Psoas muscle (tissue), 8 donors: Measurements from ENCODE around the gene ABCA3. TPM values are rescaled to one million over a fixed set of nuclear protein-coding genes. Genes with fewer than 3 reads are reported as not detected.

Experiments used
- ATAC-seq, 4 donors: fragments of 200-7000 bp; cut with Tn5 transposase; one replicate each; pipeline ENCODE4 v1.9.1; 2020; ENCODE audit warnings: moderate library complexity in 3 of 4, mild to moderate bottlenecking in 2 of 4
- DNase-seq, 2 donors: peaks; one replicate each; pipeline ENCODE4 v3.0.0-alpha.2; 2020
- H3K27ac ChIP-seq: fragments of 200-600 bp; one replicate; pipeline ENCODE4 v1.8.0; 2022
- H3K27me3 ChIP-seq, 3 donors: fragments of 200-600 bp in 1 of 3; one replicate each; pipeline versions ENCODE4 v1.6.1 to v1.8.0; 2013 to 2022; ENCODE audit warnings: low read length in 2 of 3, mild to moderate bottlenecking in 2 of 3, moderate library complexity in 1 of 3; ENCODE audit not compliant: insufficient read depth in 3 of 3
- H3K36me3 ChIP-seq, 2 donors: fragments of 200-600 bp in 1 of 2; one replicate each; pipeline versions ENCODE4 v1.6.1 to v1.8.0; 2013 to 2022; ENCODE audit warnings: low read depth in 1 of 2, mild to moderate bottlenecking in 1 of 2, moderate library complexity in 1 of 2; ENCODE audit not compliant: insufficient read depth in 1 of 2
- H3K4me1 ChIP-seq: fragments of 200-600 bp; one replicate; pipeline ENCODE4 v1.8.0; 2022
- H3K4me3 ChIP-seq: fragments of 200-600 bp; one replicate; pipeline ENCODE4 v1.8.0; 2022; ENCODE audit warnings: mild to moderate bottlenecking
- H3K9me3 ChIP-seq: fragments of 200-600 bp; one replicate; pipeline ENCODE4 v1.8.0; 2022
- WGBS, 3 donors: extraction: QIAGEN DNeasy Blood & Tissue Kit; methylation state at CpG; one replicate each; pipeline versions ENCODE4 v1.1.6 to v1.1.7; 2013; 5-methylcytosine and 5-hydroxymethylcytosine counted together
- intact Hi-C, 2 donors: fragments of 100-400 bp; cut with DNase I; formaldehyde crosslinking; loops; one replicate each; pipeline versions ENCODE4 v1.11.0 to v1.14.2; 2022
- polyA plus RNA-seq, 3 donors: library from polyadenylated mRNA; stranded (reverse); fragments of 200-250 nt; gene quantifications; one replicate each; pipeline ENCODE4 v1.2.3, GENCODE V29; 2013
- total RNA-seq, 4 donors: library from RNA; stranded (reverse); fragmentation: NEBNext Ultra II Directional in 2 of 4; extraction: Animal tissue kit (Norgen Biotek cat#: 25700) in 2 of 4; gene quantifications; one replicate each; pipeline versions ENCODE4 v1.2.1 to v1.2.4, GENCODE V29; 2021 to 2023
- TF ChIP-seq, protein P1 (sequence below): fragments of 200-600 bp; IDR thresholded peaks from one replicate; pipeline ENCODE4 v1.8.0; 2022; ENCODE audit warnings: antibody characterized with exemption
- donor health status: healthy with polysubstance abuse.
- donor health status: DM: no; HTN: no; CAD: no; lungs with moderate emphysema.
- donor health status: Bipolar disorder and iron deficiency.
- donor health status: healthy.
- donor health status: DM: yes; HTN: yes; CAD: no.
- donor health status: DM: no; HTN: no; CAD: no.
- donor health status: DM: no; HTN: no; CAD: no.
- donor health status: DM: yes; HTN: yes; CAD: no.

The ABCA3 gene
- total and polyA plus RNA-seq, 7 donors, result 2.2 to 9.4 (median 8.6) TPM

DNA sequence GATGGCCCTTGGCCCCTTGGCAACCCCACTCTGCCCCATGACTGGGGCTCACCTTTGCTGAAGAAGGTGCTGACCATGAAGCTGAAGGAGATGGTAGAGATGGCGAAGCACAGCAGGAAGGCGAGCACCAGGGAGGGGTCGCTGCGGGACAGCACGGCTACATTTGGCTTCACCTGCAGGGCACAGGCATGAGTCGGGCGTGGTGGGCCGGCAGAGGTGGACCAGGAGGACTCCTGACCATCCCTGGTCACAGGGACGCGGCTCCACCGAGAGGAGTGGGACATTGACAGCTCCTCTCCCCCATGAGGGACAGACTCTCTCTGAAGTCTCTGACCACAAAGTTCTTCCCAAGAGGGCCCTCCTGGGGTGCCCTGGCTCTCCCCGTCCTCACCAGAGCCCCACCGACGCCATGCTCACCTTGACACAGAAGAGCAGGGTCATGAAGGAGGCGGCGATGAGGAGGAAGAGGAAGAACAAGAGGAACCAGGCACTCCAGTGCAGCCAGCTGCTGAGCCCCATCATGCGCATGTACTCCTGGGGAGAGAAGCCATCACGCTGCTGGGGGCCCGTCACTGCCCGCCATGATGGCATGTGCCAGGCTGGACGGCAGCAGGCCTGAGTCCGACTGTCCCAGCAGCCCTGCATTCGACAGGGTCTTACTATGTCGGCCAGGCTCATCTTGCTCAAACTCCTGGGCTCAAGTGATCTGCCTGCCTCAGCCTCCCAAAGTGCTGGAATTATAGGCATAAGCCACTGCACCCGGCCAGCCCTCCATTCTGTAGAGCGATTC, 23.1 kb downstream of the ABCA3 start:
- H3K9me3 ChIP-seq, result no peaks in the 10 kb centered on the region
- H3K4me3 ChIP-seq, result no peak overlapping the region
- no peak for DNase-seq
- H3K27ac ChIP-seq, result no peak overlapping the region
- H3K4me1 ChIP-seq, result no peaks in the 10 kb centered on the region
- TF ChIP-seq, protein P1, sequence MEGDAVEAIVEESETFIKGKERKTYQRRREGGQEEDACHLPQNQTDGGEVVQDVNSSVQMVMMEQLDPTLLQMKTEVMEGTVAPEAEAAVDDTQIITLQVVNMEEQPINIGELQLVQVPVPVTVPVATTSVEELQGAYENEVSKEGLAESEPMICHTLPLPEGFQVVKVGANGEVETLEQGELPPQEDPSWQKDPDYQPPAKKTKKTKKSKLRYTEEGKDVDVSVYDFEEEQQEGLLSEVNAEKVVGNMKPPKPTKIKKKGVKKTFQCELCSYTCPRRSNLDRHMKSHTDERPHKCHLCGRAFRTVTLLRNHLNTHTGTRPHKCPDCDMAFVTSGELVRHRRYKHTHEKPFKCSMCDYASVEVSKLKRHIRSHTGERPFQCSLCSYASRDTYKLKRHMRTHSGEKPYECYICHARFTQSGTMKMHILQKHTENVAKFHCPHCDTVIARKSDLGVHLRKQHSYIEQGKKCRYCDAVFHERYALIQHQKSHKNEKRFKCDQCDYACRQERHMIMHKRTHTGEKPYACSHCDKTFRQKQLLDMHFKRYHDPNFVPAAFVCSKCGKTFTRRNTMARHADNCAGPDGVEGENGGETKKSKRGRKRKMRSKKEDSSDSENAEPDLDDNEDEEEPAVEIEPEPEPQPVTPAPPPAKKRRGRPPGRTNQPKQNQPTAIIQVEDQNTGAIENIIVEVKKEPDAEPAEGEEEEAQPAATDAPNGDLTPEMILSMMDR, result no peak
- 93 to 96% (median 95%) methylated on average over 25 to 26 of the region's 26 CpGs for WGBS, 3 donors
- peaks cover 0 to 33% of the 10 kb centered on the region in 2 donors for H3K36me3 ChIP-seq
- intact Hi-C loops, result no loop called here
- H3K27me3 ChIP-seq, result no peaks in the 10 kb centered on the region
- no peak for ATAC-seq

DNA sequence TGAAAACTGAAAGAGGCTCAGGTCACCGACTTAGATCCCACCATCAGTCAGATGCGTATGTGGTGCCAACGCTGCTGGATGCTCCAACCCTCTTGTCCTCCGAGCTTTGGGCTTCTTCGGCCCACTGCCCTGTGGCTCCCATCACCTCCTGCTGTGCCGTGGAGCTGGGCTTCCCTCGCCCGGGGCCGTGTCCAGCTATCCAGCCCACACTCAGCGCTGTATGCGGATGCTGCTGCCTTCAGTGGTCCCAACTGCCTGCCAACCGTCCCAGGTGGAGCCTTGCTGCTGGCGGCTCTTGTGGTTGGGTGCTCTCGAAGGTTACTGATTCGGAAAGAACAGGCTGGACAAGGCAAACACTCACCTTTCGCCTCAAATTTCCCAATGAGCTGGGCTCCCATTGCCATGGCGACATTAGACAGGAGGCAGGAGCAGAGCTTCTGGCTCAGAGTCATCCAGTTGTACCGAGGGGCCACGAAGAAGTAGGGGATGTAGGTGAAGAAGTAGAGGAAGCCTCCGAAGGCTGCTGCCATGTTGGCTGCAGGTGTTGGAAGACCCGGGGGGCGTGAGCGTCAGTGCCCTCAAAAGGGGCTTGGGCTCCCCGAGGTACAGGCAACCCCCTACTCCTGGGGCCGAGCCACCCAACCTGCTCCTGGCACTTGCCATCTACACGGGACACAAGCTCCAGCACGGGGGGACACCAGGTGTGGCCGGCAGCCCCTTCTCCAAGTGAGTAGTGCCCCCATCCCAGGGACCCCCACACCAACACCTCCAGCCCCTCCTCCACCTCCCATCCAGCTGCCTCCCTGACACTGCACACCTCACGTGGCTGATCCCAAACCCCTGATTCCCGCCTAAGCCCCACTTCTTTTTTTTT, 32.2 kb downstream of the ABCA3 start:
- Histone ChIP-seq H3K27me3 (no peaks in the 10 kb centered on the region), H3K36me3 (peaks cover 0 to 7% of the 10 kb centered on the region in 2 donors), H3K4me1 (no peaks in the 10 kb centered on the region), H3K4me3 (no peak overlapping the region), H3K9me3 (no peaks in the 10 kb centered on the region), H3K27ac (no peak overlapping the region)
- no peak for ATAC-seq
- intact Hi-C loops, result no loop called here
- DNase-seq, result no peak
- 90 to 92% (median 91%) methylated on average over 30 of the region's 30 CpGs for WGBS, 3 donors
- TF ChIP-seq, protein P1, result no peak

DNA sequence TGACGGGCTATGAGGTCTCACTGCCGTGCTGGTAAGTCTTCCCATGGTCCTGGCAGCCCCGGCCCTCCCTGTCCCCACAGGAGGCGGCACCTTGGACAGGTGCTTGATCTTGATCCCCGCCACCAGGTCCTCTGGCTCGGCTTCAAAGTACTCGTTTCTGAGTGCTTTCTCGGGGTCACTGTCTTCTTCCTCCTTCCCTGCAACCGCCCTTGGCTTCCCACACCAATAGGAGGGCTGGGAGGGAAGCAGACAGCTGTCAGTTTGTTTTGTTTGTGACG, 40.7 kb downstream of the ABCA3 start:
- H3K9me3 ChIP-seq, result no peaks in the 10 kb centered on the region
- no peaks in the 10 kb centered on the region for H3K27me3 ChIP-seq
- intact Hi-C loops, result no loop called here
- no peak overlapping the region for H3K4me3 ChIP-seq
- 67 to 74% (median 72%) methylated on average over 10 of the region's 10 CpGs for WGBS, 3 donors
- H3K36me3 ChIP-seq, result peaks cover 0 to 21% of the 10 kb centered on the region in 2 donors
- no peak for ATAC-seq
- no peak overlapping the region for H3K27ac ChIP-seq
- no peaks in the 10 kb centered on the region for H3K4me1 ChIP-seq
- no peak for DNase-seq
- TF ChIP-seq, protein P1, result no peak

DNA sequence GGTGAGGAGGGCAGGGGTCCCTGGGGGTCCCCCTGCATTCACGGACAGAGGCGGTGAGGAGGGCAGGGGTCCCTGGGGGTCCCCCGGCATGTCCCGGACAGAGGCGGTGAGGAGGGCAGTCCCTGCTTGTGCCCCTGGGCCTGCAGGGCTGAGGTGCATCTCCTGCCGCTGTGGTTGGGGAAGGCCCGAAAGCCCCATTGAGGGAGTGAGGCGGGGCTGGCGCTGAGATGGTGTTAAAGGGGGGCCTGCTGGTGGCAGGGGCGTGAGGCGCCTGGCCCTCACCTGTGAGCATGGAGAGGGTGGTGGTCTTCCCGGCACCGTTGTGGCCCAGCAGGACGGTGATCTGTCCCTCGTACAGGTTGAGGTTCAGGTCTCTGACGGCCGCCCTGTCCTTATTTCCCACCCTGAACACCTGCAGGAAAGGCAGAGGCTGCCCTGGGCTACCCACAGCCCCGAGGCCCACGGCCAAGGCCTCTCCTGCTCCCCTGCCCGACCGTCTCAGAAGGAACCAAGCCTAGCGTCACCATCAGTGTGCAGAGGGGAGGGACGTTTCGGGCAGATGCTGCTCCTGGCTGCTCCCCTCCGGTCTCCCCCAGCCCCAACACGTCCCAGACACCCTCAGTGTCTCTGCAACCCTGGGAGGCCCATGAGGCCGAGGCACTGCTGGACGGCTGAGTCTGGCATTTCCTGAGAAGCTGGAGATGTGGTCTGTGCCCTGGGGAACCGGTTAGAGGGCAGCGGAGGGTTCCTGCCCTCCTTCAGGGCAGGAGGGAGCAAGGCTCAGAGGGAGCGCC, 41.2 kb downstream of the ABCA3 start:
- 82 to 86% (median 84%) methylated on average over 27 to 31 of the region's 31 CpGs for WGBS, 3 donors
- TF ChIP-seq, protein P1, result no peak
- H3K27me3 ChIP-seq, result no peaks in the 10 kb centered on the region
- ATAC-seq, result no peak
- intact Hi-C loops, result no loop called here
- H3K27ac ChIP-seq, result no peak overlapping the region
- no peaks in the 10 kb centered on the region for H3K9me3 ChIP-seq
- H3K4me1 ChIP-seq, result no peaks in the 10 kb centered on the region
- no peak overlapping the region for H3K4me3 ChIP-seq
- DNase-seq, result no peak
- peaks cover 0 to 21% of the 10 kb centered on the region in 2 donors for H3K36me3 ChIP-seq
